D721Med (cell line): ENCODE data around the gene BCAR1.

Experiments
- DNase-seq: peaks from one replicate; pipeline ENCODE4 v3.0.0; 2011; ENCODE audit warnings: low spot score; ENCODE audit not compliant: insufficient read length
- FAIRE-seq: peaks from 2 replicates; lab custom pipeline; 2011; peaks lifted over from hg19 to GRCh38; lab: Jason Lieb, UNC
- TF ChIP-seq, protein P1 (sequence below): IDR thresholded peaks from 2 replicates; pipeline ENCODE4 v1.5.1; 2012; ENCODE audit warnings: mild to moderate bottlenecking, control low read depth; ENCODE audit not compliant: insufficient read depth; ENCODE audit errors: missing control alignments

BCAR1 gene, protein sequence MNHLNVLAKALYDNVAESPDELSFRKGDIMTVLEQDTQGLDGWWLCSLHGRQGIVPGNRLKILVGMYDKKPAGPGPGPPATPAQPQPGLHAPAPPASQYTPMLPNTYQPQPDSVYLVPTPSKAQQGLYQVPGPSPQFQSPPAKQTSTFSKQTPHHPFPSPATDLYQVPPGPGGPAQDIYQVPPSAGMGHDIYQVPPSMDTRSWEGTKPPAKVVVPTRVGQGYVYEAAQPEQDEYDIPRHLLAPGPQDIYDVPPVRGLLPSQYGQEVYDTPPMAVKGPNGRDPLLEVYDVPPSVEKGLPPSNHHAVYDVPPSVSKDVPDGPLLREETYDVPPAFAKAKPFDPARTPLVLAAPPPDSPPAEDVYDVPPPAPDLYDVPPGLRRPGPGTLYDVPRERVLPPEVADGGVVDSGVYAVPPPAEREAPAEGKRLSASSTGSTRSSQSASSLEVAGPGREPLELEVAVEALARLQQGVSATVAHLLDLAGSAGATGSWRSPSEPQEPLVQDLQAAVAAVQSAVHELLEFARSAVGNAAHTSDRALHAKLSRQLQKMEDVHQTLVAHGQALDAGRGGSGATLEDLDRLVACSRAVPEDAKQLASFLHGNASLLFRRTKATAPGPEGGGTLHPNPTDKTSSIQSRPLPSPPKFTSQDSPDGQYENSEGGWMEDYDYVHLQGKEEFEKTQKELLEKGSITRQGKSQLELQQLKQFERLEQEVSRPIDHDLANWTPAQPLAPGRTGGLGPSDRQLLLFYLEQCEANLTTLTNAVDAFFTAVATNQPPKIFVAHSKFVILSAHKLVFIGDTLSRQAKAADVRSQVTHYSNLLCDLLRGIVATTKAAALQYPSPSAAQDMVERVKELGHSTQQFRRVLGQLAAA

DNA sequence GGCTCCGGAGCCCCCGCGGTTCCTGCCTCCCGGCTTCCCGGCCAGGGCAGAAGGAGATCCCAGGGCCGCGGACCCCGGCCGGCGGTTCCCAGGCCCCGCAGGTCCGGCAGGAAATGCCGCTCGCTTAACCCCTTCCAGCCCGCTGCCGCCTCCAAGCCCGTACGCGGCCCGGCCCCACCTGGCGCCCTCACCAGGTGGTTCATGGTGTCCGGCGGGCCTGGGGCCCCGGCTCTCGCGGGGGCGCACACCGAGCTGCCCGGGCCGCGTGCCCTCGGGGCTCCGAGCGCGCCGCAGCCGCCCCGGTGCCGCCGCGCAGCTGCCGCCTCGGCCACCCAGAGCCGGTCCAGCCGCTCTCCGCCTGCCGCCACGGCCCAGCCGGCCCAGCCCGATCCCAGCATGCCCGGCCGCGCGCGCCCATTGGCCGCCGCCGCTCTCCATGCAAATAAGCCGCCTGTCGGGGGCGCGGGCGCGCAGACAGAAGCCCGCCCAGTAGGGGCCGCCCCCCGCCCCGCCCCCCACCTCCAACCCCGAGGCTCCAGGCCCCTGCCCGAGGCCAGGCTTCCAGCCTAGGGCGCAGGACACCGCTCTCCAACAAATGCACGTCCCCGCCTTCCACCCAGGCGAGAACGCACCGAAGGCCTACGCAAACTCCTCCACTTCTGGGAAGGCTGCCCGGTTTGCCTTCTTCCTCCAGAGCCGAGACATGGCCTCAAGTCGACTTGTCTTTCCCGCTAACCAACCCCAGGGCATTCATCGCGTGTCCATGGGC is at the start of gene BCAR1:
BCAR1 (minus strand) TSS at position 345 of the 769 bp plus-strand sequence; CDS start at position 203, 142 bp downstream.
- FAIRE-seq (no peak), DNase-seq (peak; percentile 82)
- TF ChIP-seq, protein P1, sequence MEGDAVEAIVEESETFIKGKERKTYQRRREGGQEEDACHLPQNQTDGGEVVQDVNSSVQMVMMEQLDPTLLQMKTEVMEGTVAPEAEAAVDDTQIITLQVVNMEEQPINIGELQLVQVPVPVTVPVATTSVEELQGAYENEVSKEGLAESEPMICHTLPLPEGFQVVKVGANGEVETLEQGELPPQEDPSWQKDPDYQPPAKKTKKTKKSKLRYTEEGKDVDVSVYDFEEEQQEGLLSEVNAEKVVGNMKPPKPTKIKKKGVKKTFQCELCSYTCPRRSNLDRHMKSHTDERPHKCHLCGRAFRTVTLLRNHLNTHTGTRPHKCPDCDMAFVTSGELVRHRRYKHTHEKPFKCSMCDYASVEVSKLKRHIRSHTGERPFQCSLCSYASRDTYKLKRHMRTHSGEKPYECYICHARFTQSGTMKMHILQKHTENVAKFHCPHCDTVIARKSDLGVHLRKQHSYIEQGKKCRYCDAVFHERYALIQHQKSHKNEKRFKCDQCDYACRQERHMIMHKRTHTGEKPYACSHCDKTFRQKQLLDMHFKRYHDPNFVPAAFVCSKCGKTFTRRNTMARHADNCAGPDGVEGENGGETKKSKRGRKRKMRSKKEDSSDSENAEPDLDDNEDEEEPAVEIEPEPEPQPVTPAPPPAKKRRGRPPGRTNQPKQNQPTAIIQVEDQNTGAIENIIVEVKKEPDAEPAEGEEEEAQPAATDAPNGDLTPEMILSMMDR: no peak

DNA sequence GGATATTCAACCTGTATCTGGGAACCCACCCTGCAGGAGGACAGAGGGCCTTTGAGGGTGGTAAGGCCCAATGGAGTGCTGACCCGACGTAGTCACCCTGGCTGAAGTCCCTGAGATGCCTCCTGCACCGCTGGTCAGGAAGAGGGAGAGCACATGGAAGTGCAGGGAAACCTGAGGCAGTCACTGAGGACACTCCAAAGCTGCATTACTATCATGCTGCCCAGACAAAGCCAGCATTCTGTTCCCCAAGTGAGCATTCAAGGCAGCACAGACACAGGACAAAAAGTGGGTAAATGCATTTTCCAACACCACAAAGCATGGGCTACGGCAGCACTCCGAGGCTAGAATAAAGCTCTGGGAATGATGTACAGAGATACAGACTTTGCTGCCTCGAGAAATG is 46.8 kb upstream of the BCAR1 start:
- FAIRE-seq (no peak), DNase-seq (no peak)
- TF ChIP-seq, protein P1: no peak

DNA sequence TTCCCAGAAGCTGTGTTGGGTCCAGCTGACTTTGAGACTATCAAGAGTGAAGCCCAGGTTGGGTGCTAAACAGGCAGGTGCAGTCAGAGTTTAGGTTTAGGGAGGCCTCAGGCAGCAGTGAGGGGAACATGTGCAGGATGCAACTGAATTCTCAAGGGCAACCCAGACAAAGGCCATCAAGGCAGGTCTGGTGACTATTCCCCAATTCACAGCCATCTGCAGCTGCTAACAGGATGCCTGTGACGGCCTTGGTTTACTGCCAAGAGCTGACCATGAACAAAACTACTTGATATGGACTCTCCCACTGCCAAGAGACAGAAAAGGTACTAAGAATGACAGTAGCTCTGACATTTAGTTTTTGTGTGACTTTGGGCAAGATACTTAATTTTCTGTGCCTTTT is 45.2 kb upstream of the BCAR1 start:
- DNase-seq: no peak
- TF ChIP-seq, protein P1: no peak
- no peak for FAIRE-seq

DNA sequence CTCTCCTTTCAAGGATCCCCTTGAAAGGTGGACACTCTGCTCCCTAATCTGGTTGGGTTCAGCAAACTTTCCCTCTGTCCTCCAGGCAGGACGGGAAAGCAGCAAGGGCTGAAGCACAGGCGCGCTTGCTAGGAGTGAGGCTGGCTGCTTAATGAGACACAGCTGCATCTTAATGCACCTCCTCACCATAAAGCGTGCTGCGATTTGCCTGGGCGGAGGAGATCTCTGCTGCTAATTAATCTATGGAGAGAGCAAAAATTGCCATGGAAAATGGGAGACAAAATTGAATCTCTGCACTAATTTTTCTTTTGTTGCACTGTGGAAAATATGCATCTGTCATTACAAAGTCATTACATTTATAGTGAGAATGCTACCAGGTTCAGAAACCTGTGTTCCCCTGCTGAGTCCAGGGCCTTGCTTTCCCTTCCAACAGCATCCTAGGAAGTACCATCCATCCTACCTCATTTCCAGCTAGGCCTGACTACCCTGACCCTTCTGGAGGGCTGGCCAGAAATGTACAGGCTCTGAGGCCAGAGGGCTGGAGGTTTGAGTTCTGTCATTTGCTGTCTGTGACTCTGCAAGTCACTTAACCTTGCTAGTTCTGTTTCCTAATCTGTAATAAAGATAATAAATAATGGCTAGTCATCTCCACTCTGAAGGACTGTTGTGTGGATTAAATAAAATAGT is 43.5 kb upstream of the BCAR1 start:
- TF ChIP-seq, protein P1: no peak
- DNase-seq: no peak
- no peak for FAIRE-seq

DNA sequence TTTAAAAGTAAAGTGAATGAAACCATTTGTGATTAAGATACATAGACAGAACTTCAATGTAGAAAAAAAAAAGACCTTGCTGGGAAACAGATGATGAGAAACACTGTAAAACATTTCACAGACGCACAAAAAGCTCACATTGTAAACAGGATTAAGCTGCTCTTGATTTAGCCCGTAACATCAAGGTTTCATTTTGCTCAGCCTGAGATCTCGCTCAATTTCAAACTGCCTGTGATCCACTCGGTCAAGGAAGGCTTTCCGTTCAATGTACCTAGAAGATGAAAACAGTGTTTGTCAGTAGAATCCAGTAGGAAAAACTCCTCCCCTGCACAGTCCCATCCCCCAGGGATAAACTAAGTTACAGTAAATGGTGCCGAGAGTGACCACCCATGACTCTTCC is 42.3 kb upstream of the BCAR1 start:
- DNase-seq (no peak), FAIRE-seq (no peak)
- TF ChIP-seq, protein P1: no peak

DNA sequence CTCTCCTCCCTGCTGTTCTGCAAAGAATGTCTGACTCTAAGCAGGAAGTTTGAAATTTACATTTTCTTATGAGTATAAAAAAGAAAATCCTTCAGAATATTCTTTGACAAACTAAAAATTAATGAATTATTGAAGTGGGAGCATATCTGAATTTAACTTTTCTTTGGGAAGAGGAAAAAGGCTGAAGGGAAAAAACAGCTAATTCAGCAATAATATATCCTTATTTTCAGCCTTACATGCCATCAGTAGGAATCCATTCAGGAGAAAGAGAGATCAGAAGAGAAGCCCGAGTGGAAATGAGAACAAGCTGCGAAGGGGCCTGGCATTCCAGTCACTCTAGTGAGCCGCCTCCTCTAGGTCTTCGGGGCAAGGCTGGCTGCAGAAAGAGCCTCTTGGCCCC is 41.7 kb upstream of the BCAR1 start:
- FAIRE-seq (no peak), DNase-seq (no peak)

More for the DNA sequence above, 41.7 kb upstream of the BCAR1 start:
- TF ChIP-seq, protein P1: no peak
